Stimulated activated naive CD8-positive, alpha-beta T cell treated with anti-CD3 and anti-CD28 coated beads, Interleukin-15, Interleukin-2, amounts not matched to agents 100 U/mL and 50 U/mL, for 24 hours (primary cell): ENCODE results near the gene DARS1.
"Not testable (repeated sequence)": the region's sequence is repeated elsewhere in the genome, so short reads cannot be mapped to it uniquely, and the experiment has no call there.

Experiments used
- ATAC-seq: fragments of 150-1000 bp; cut with Tn5 transposase; one replicate; pipeline ENCODE4 v1.10.0; 2021
- DNase-seq: peaks from one replicate; pipeline ENCODE4 v3.0.0; 2021

Gene DARS1

DNA sequence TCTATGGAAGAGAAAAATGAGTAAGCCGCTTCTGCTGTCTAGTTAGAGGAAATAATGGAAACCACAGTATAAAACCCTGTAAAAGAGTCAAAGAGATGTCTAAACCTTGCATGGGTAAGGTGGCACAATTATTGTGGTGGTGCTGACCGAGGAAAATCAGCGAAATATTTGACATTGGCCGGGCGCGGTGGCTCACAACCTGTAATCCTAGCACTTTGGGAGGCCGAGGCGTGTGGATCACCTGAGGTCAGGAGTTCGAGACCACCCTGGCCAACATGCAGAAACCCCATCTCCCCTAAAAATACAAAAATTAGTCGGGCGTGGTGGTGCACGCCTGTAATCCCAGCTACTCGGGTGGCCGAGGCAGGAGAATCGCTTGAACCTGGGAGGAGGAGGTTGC is 108.7 kb downstream of the DARS1 start:
- not testable (repeated sequence) for DNase-seq, ATAC-seq

DNA sequence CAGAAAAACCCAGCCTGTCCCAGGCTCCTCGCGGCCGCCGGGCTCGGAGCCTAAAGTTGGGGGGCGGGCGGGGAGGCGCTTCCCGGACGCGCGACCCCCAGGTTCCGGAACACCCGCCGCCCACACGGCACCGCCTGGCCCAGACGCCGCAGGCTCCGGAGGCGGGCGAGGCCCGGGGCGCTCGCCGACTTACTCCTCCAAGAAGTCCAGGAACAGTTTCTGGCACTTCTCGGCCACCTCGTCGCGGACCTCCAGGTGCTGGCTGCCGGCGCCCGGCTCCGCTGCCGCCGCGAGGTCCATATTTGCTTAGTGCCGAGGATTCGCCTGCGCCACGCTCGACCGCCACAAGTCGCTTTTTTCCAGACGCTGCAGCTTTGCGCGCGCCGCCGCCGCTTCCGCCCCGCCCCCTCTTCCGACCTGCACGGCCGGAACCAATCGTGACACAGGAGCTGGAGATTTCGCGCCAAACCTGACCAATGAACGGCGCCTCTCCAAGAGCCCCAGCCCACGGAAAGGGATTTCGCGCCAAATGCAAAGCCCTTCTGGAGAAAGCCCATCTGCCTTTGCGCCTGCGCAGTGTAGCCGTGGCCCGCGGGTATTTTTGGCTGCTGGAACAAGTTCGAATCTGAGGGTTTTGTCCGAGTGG is 109.2 kb downstream of the DARS1 start, which contains the start of gene MCM6:
Gene MCM6, minus strand, starts transcription at position 378 of the 646 bp plus-strand sequence. Its CDS starts 78 bp downstream, at position 300.
- ATAC-seq (peak; percentile 86), DNase-seq (peak; percentile 99)

DNA sequence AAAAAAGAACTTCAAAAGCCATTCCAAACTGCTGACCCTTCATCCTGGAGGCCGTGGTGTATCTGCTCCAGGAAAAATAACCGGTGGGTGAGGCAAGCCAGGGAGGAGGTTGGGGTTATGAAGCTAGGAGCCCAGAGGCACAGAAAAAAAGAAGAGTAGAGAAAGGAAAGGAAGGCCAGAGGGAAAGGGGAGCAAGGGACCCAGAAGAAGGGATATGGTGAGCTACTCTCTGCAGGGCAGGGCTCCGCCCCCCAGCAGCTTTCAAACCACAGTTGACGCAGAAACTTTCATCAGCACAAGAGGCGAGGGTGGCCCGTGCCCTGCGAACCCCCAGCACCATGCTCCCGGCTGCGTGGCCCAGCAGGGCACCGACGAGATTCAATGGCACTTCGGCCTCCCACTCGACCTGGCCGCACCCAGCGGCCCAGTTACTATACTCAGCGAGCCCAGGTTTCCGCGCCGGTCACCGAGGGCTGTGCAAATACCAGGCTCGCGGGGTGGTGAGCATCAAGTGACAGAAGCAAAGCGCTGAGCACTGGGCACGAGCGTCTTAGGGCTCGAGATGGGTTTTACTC is 109.8 kb downstream of the DARS1 start:
- DNase-seq (peak; percentile 80), ATAC-seq (peak; percentile 93)

DNA sequence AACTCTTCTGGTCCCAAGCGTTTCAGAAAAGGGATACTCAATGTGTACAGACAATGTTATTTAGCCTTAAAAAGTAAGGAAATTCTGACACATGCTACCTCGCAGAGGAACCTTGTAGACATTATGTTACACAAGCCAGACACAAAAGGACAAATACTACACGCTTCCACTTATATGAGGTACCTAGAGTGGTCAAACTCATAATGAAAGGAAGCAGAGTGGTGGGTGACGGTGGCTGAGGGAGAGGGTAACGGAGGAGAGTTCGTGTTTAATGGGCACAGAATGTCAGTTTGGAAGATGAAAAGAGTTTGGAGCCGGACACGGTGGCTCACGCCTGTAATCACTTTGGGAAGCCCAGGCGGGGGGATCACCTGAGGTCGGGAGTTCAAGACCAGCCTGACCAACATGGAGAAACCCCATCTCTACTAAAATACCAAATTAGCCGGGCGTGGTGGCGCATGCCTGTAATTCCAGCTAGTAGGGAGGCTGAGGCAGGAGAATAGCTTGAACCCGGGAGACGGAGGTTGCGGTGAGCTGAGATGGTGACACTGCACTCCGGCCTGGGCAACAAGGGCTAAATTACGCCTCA is 110.6 kb downstream of the DARS1 start:
- no peak for DNase-seq
- ATAC-seq = no peak

DNA sequence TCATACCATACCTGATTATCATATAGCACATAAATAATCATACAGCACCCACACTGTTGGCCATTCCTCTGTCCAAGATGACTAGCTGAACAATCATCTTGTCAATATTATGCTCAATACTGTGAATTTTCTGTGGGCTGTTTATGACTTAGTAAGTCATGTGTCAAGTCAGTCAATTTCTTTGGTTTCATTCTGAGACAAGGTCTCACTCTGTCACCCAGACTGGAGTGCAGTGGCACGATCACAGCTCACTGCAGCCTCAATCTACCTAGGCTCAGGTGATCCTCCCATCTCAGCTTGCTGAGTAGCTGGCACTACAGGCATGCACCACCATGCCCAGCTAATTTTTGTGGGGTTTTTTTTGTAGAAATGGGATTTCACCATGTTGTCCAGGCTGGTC is 114.9 kb downstream of the DARS1 start:
- ATAC-seq = peak; percentile 61
- DNase-seq = no peak

DNA sequence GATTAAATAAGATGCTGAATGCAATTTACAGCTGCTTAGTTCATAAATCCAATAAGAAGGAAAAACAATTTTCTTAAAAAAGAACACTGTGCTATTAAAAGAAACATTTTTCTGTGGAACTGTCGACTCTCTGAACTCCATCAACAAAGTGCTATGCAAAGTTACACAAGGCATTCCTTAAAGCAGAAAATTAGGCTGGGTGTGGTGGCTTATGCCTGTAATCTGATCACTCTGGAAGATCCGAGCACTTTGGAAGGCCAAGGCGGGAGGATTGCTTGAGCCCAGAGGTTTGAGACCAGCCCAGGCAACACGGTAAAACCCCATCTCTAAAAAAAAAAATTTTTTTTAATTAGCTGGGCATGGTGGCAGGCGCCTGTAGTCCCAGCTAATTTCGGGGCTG is 122.2 kb downstream of the DARS1 start:
- DNase-seq (no peak), ATAC-seq (no peak)

DNA sequence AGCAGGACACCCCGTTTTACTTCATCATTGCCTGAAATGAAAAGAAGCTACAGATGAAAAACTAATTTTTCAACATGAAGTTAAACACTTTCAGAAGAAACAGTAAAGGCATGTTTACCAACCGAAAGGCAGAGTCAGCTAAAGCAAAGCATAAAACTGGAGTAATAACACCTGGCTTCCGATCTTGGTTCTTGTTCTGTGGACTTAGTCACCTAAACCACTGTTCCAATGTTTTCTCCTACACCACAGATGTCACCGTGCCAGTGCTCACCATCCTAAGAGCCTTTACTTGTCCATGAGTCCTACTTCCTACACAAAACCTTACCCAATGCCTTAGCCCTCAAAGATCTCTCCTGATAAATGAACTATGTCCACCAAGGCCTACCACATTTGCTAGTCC is 122.7 kb downstream of the DARS1 start:
- no peak for ATAC-seq
- no peak for DNase-seq
